HepG2 (cell line): ENCODE measurements around the gene DAAM1. TPM values are rescaled to one million over a fixed set of nuclear protein-coding genes. Genes with fewer than 3 reads are reported as not detected.

Experiments used
- ATAC-seq: fragments of 200-7000 bp; cut with Tn5 transposase; 3 replicates; pipeline ENCODE4 v1.9.1; 2020; ENCODE audit warnings: mild to moderate bottlenecking, moderate library complexity
- BruUV-seq: library from RNA; stranded (reverse); fragments of 400-500 nt; replicated peaks from 2 replicates; lab custom pipeline; 2021; lab: Mats Ljungman, UMichigan
- CTCF ChIA-PET: fragments of 300-600 bp; formaldehyde crosslinking; extraction: SDS; loops from one replicate; lab custom pipeline; 2021; ENCODE audit warnings: low total read pairs, inconsistent platforms, low intra/inter-chr PET ratio; lab: Yijun Ruan, JAX
- POLR2A ChIA-PET: fragments of 350-600 bp; sonication (Branson Sonifier 250); formaldehyde crosslinking; loops from one replicate; lab custom pipeline; 2020; ENCODE audit warnings: antibody characterized with exemption, inconsistent platforms; lab: Yijun Ruan, JAX
- DNase-seq: peaks from one replicate; pipeline ENCODE4 v3.0.0-alpha.2; 2015; ENCODE audit warnings: low spot score
- FAIRE-seq: peaks from 3 replicates; lab custom pipeline; 2011; peaks lifted over from hg19 to GRCh38; lab: Jason Lieb, UNC
- H2AFZ ChIP-seq: one replicate; pipeline ENCODE4 v1.6.1; 2011; ENCODE audit warnings: low read length, inconsistent platforms
- H3K27ac ChIP-seq: fragments of 300-600 bp; 3 replicates; pipeline ENCODE4 v1.8.0; 2011; ENCODE audit warnings: mixed run types, mild to moderate bottlenecking, mixed read lengths, low read length, inconsistent platforms; ENCODE audit not compliant: insufficient read depth; ENCODE audit errors: extremely low read length
- H3K27me3 ChIP-seq, 2 experiments: fragments of 200-600 bp in 1 of 2; 2 replicates in 1 of 2; 3 replicates in 1 of 2; pipeline versions ENCODE4 v1.6.0 to v1.8.0; 2011; ENCODE audit warnings: low read length in 2 of 2, mild to moderate bottlenecking in 2 of 2, moderate library complexity in 2 of 2, inconsistent platforms in 1 of 2; ENCODE audit not compliant: insufficient read depth in 2 of 2, control insufficient read depth in 1 of 2
- H3K36me3 ChIP-seq, 2 experiments: fragments of 200-600 bp in 1 of 2; replicated peaks in 1 of 2; 2 replicates in 1 of 2; 3 replicates in 1 of 2; pipeline versions ENCODE4 v1.5.1 to v1.8.0; 2011; ENCODE audit warnings: low read length in 2 of 2, inconsistent platforms in 1 of 2; ENCODE audit not compliant: insufficient read depth in 2 of 2, control insufficient read depth in 1 of 2
- H3K4me1 ChIP-seq: 2 replicates; pipeline ENCODE4 v1.5.1; 2012; ENCODE audit warnings: low read length, inconsistent platforms; ENCODE audit not compliant: insufficient read depth
- H3K4me2 ChIP-seq: 2 replicates; pipeline ENCODE4 v1.6.0; 2011; ENCODE audit warnings: low read depth, low read length, inconsistent platforms
- H3K4me3 ChIP-seq, 3 experiments: fragments of 200-600 bp in 1 of 3; sonication (generic), shearing (Covaris generic) in 1 of 3; replicated peaks in 1 of 3; 2 replicates each; pipeline ENCODE4 v1.5.1; 2011 to 2016; ENCODE audit warnings: low read length in 3 of 3, inconsistent platforms in 2 of 3, low read depth in 2 of 3, mild to moderate bottlenecking in 2 of 3, control low read depth in 1 of 3, mixed read lengths in 1 of 3; ENCODE audit not compliant: insufficient read depth in 1 of 3
- H3K79me2 ChIP-seq: one replicate; pipeline ENCODE4 v1.6.1; 2011; ENCODE audit warnings: low read length, inconsistent platforms; ENCODE audit not compliant: insufficient read depth
- H3K9ac ChIP-seq: 2 replicates; pipeline ENCODE4 v1.6.0; 2011; ENCODE audit warnings: mild to moderate bottlenecking, low read depth, low read length, inconsistent platforms; ENCODE audit not compliant: insufficient read depth
- H3K9me3 ChIP-seq: 2 replicates; pipeline ENCODE4 v1.5.1; 2012; ENCODE audit warnings: mild to moderate bottlenecking, low read length
- H4K20me1 ChIP-seq: 2 replicates; pipeline ENCODE4 v1.6.0; 2011; ENCODE audit warnings: inconsistent platforms, mild to moderate bottlenecking, low read length, moderate library complexity; ENCODE audit not compliant: insufficient read depth
- ATF3 ChIP-seq: sonication (generic); formaldehyde crosslinking; IDR thresholded peaks from 2 replicates; pipeline ENCODE4 v1.4.0; 2020; ENCODE audit warnings: missing genetic modification reagents
- FOSL1 ChIP-seq: sonication (generic); formaldehyde crosslinking; IDR thresholded peaks from 2 replicates; pipeline ENCODE4 v1.9.0; 2021; ENCODE audit warnings: missing genetic modification reagents, borderline replicate concordance
- GATAD2A ChIP-seq: IDR thresholded peaks from 2 replicates; pipeline ENCODE4 v1.6.1; 2016
- GMEB1 ChIP-seq: sonication (generic); formaldehyde crosslinking; IDR thresholded peaks from 2 replicates; pipeline ENCODE4 v1.5.1; 2020; ENCODE audit warnings: missing genetic modification reagents, mild to moderate bottlenecking, borderline replicate concordance
- HOXA3 ChIP-seq: sonication (generic); formaldehyde crosslinking; IDR thresholded peaks from 2 replicates; pipeline ENCODE4 v1.5.0; 2020; ENCODE audit warnings: missing genetic modification reagents
- KLF13 ChIP-seq: sonication (generic); formaldehyde crosslinking; IDR thresholded peaks from 2 replicates; pipeline ENCODE4 v1.4.0; 2020; ENCODE audit warnings: mild to moderate bottlenecking, missing genetic modification reagents
- MAX ChIP-seq: IDR thresholded peaks from 2 replicates; pipeline ENCODE4 v1.6.1; 2012; ENCODE audit warnings: inconsistent platforms
- MIXL1 ChIP-seq: IDR thresholded peaks from 2 replicates; pipeline ENCODE4 v1.6.1; 2016
- ONECUT2 ChIP-seq: sonication (generic); formaldehyde crosslinking; IDR thresholded peaks from 2 replicates; pipeline ENCODE4 v1.4.0; 2020; ENCODE audit warnings: missing genetic modification reagents
- PAXIP1 ChIP-seq: sonication (generic); formaldehyde crosslinking; conservative IDR thresholded peaks from 2 replicates; pipeline ENCODE4 v1.4.0; 2020; ENCODE audit warnings: mild to moderate bottlenecking, missing genetic modification reagents, moderate library complexity
- PHF5A ChIP-seq: IDR thresholded peaks from one replicate; pipeline ENCODE4 v1.6.1; 2018; ENCODE audit warnings: low read depth, missing genetic modification reagents; ENCODE audit not compliant: unreplicated experiment
- PPARG ChIP-seq: conservative IDR thresholded peaks from 2 replicates; pipeline ENCODE4 v1.6.1; 2016; ENCODE audit warnings: missing biosample characterization, missing genetic modification reagents
- RNF219 ChIP-seq: sonication (generic); formaldehyde crosslinking; IDR thresholded peaks from 2 replicates; pipeline ENCODE4 v1.5.0; 2020; ENCODE audit warnings: mild to moderate bottlenecking, missing genetic modification reagents
- SALL1 ChIP-seq: sonication (generic); formaldehyde crosslinking; IDR thresholded peaks from 2 replicates; pipeline ENCODE4 v1.8.0; 2022; ENCODE audit warnings: mild to moderate bottlenecking, missing genetic modification reagents
- SRF ChIP-seq: IDR thresholded peaks from 2 replicates; pipeline ENCODE4 v1.6.1; 2011; ENCODE audit warnings: mild to moderate bottlenecking, low read depth, low read length, moderate library complexity
- ZKSCAN5 ChIP-seq: sonication (generic); formaldehyde crosslinking; IDR thresholded peaks from 2 replicates; pipeline ENCODE4 v1.5.1; 2020; ENCODE audit warnings: mild to moderate bottlenecking, missing genetic modification reagents
- ZNF331 ChIP-seq: sonication (generic); formaldehyde crosslinking; IDR thresholded peaks from 2 replicates; pipeline ENCODE4 v1.4.0; 2020; ENCODE audit warnings: missing genetic modification reagents
- WGBS: methylation state at CpG from one replicate; pipeline ENCODE4 v1.1.6; 2017; ENCODE audit warnings: low lambda C conversion rate; 5-methylcytosine and 5-hydroxymethylcytosine counted together
- in situ Hi-C: cut with HindIII; loops from 2 replicates; pipeline ENCODE4 v1.10.0; 2017; ENCODE audit warnings: low pct_unique_long_range_greater_than_20kb; ENCODE audit not compliant: extremely low pct_ligation_motif_present
- intact Hi-C: fragments of 100-400 bp; cut with micrococcal nuclease; formaldehyde crosslinking; loops from one replicate; pipeline ENCODE4 v1.10.0; 2022; ENCODE audit not compliant: unreplicated experiment
- polyA plus RNA-seq, 8 experiments: library from polyadenylated mRNA; depleted of rRNA in 3 of 8; stranded (reverse) in 7 of 8; unstranded in 1 of 8; fragments of >200 nt; fragmentation: Illumina TruSeq in 4 of 8; extraction: Trizol in 4 of 8; gene quantifications; 2 replicates each; pipeline versions ENCODE4 v1.2.1 to v1.2.3, GENCODE V29; 2011 to 2016; ENCODE audit warnings: low read depth in 4 of 8, missing spikeins in 1 of 8, mixed read lengths in 1 of 8; ENCODE audit not compliant: insufficient read depth in 1 of 8
- total RNA-seq, 5 experiments: library from RNA; depleted of rRNA; stranded (reverse); fragments of >200 nt; fragmentation: Illumina TruSeq; extraction: Trizol; gene quantifications; 2 replicates each; pipeline ENCODE4 v1.2.3, GENCODE V29; 2016; ENCODE audit warnings: low read depth in 1 of 5

Gene DAAM1
- total and polyA plus RNA-seq, 2 of the 13 experiments (the other 11 are each of a cell fraction or from before 2014, with no cell fraction given): 10.9 to 24.5 TPM

- H4K20me1 ChIP-seq: no peaks in the 10 kb centered on the region
- H3K9ac ChIP-seq: no peak overlapping the region
- ATAC-seq: peak; percentile 48
- no peak overlapping the region for H3K4me3 ChIP-seq
- 41% methylated on average over 5 of the region's 5 CpGs for WGBS
- DNase-seq: no peak
- 0 out of 5 replicates have a peak, but pooled peaks cover 1 to 11% of the 10 kb centered on the region in 2 experiments for H3K36me3 ChIP-seq
- peak overlapping the region; percentile 31; the same call in 1 of the 2 replicates for H3K4me2 ChIP-seq
- intact Hi-C loops: loop anchor here (5.0 kb wide), 2 partner anchors 56 to 131 kb away; partner anchors contain the start of gene DAAM1
- BruUV-seq: no TSS peak
- ChIA-PET POLR2A (interaction anchor here (1.2 kb wide), 1 partner anchor 129 kb away, joined by 4 read pairs; the partner anchor contains the start of gene DAAM1), CTCF (no interaction called here)
- FAIRE-seq: no peak
- H3K9me3 ChIP-seq: no peaks in the 10 kb centered on the region
- in situ Hi-C loops: no loop called here
- no peaks in the 10 kb centered on the region for H3K27me3 ChIP-seq
- H3K79me2 ChIP-seq: no peaks in the 10 kb centered on the region
- H2AFZ ChIP-seq: no peak overlapping the region
- peak overlapping the region; percentile 45 for H3K27ac ChIP-seq
- peaks cover 64% of the 10 kb centered on the region for H3K4me1 ChIP-seq
- TF ChIP-seq ZNF331 (CRISPR knock-in tag) (peak; percentile 27; the same call in 1 of the 2 replicates), ATF3 (CRISPR knock-in tag) (no peak), ONECUT2 (CRISPR knock-in tag) (peak; percentile 55; the same call in 1 of the 2 replicates), PHF5A (CRISPR knock-in tag) (no peak), SRF (no peak), GATAD2A (0 out of 2 replicates have a peak, but pooled peaks have one; percentile 41), FOSL1 (no peak), SALL1 (CRISPR knock-in tag) (peak; percentile 57), GMEB1 (CRISPR knock-in tag) (no peak), KLF13 (no peak), MAX (peak; percentile 18; the same call in 1 of the 2 replicates), PPARG (CRISPR knock-in tag) (0 out of 2 replicates have a peak, but pooled peaks have one; percentile 38), PAXIP1 (CRISPR knock-in tag) (peak; percentile 39; the same call in 1 of the 2 replicates), RNF219 (no peak), HOXA3 (CRISPR knock-in tag) (peak; percentile 19; the same call in 1 of the 2 replicates), MIXL1 (CRISPR knock-in tag) (0 out of 2 replicates have a peak, but pooled peaks have one; percentile 23), ZKSCAN5 (CRISPR knock-in tag) (no peak)
These were observed 129.5 kb downstream of the DAAM1 start for GRCh38 chr14:59317798-59318505.
